GM23338 (cell line): ENCODE data around the gene HIVEP3. TPM values are rescaled to one million over a fixed set of nuclear protein-coding genes. Genes with fewer than 3 reads are reported as not detected.

Experiments used
- ATAC-seq: fragments of 200-7000 bp; cut with Tn5 transposase; 3 replicates; pipeline ENCODE4 v1.9.1; 2020
- DNase-seq: peaks from one replicate; pipeline ENCODE4 v3.0.0-alpha.2; 2015; ENCODE audit warnings: low spot score
- H2AFZ ChIP-seq: fragments of 200-600 bp; sonication (generic); 2 replicates; pipeline ENCODE4 v1.8.0; 2016; ENCODE audit warnings: antibody characterized with exemption, mild to moderate bottlenecking, moderate library complexity
- H3F3A ChIP-seq: fragments of 200-600 bp; sonication (generic); replicated peaks from 2 replicates; pipeline ENCODE4 v1.8.0; 2017; ENCODE audit warnings: antibody characterized with exemption, mixed run types, low read depth
- H3K27ac ChIP-seq: fragments of 200-600 bp; sonication (generic); 2 replicates; pipeline ENCODE4 v1.6.1; 2016; ENCODE audit warnings: low read depth
- H3K27me3 ChIP-seq: fragments of 200-600 bp; sonication (generic); 2 replicates; pipeline ENCODE4 v1.8.0; 2016; ENCODE audit warnings: mild to moderate bottlenecking, mixed run types, moderate library complexity; ENCODE audit not compliant: insufficient read depth
- H3K36me3 ChIP-seq: fragments of 200-600 bp; sonication (generic); 2 replicates; pipeline ENCODE4 v1.8.0; 2016; ENCODE audit warnings: mild to moderate bottlenecking; ENCODE audit not compliant: insufficient read depth
- H3K4me1 ChIP-seq: fragments of 200-600 bp; sonication (generic); 2 replicates; pipeline ENCODE4 v1.8.0; 2016; ENCODE audit warnings: mild to moderate bottlenecking, moderate library complexity; ENCODE audit not compliant: insufficient read depth
- H3K4me2 ChIP-seq: fragments of 200-600 bp; sonication (generic); 2 replicates; pipeline ENCODE4 v1.7.1; 2017; ENCODE audit warnings: mixed run types
- H3K4me3 ChIP-seq: fragments of 200-600 bp; sonication (generic); 2 replicates; pipeline ENCODE4 v1.6.1; 2016; ENCODE audit warnings: mixed run types
- H3K79me2 ChIP-seq: fragments of 200-600 bp; sonication (generic); replicated peaks from 2 replicates; pipeline ENCODE4 v1.8.0; 2017; ENCODE audit warnings: mild to moderate bottlenecking; ENCODE audit not compliant: insufficient read depth
- H3K9me2 ChIP-seq: fragments of 200-600 bp; sonication (generic); 2 replicates; pipeline ENCODE4 v1.8.0; 2017; ENCODE audit not compliant: insufficient read depth
- H4K20me1 ChIP-seq: fragments of 200-600 bp; sonication (generic); replicated peaks from 2 replicates; pipeline ENCODE4 v1.8.0; 2017; ENCODE audit warnings: mild to moderate bottlenecking; ENCODE audit not compliant: insufficient read depth
- H3K27ac Mint-ChIP-seq: 2 replicates; pipeline ENCODE4 v1.8.0; 2020; ENCODE audit warnings: inconsistent platforms, mild to moderate bottlenecking, moderate library complexity, mixed read lengths
- H3K27me3 Mint-ChIP-seq: 3 replicates; pipeline ENCODE4 v1.8.0; 2022; ENCODE audit warnings: low read depth, mild to moderate bottlenecking, moderate library complexity, mixed read lengths, inconsistent platforms; ENCODE audit not compliant: insufficient read depth, poor library complexity
- H3K36me3 Mint-ChIP-seq: 3 replicates; pipeline ENCODE4 v1.8.0; 2021; ENCODE audit warnings: low read depth, mild to moderate bottlenecking, inconsistent platforms, moderate library complexity, mixed read lengths
- H3K4me1 Mint-ChIP-seq: 3 replicates; pipeline ENCODE4 v1.8.0; 2020; ENCODE audit warnings: mild to moderate bottlenecking, inconsistent platforms, mixed read lengths
- H3K4me3 Mint-ChIP-seq: 3 replicates; pipeline ENCODE4 v1.8.0; 2021; ENCODE audit warnings: moderate library complexity, mild to moderate bottlenecking, inconsistent platforms, mixed read lengths
- H3K9me3 Mint-ChIP-seq: 3 replicates; pipeline ENCODE4 v1.8.0; 2020; ENCODE audit warnings: moderate library complexity, mild to moderate bottlenecking, inconsistent platforms, mixed read lengths
- CREB1 ChIP-seq: fragments of 250-450 bp; sonication (Bioruptor Pico); IDR thresholded peaks from 2 replicates; pipeline ENCODE4 v1.5.0; 2020; ENCODE audit warnings: low read depth, mild to moderate bottlenecking, moderate library complexity
- CTCF ChIP-seq, 2 experiments: fragments of 200-600 bp in 1 of 2; sonication (generic) in 1 of 2; conservative IDR thresholded peaks; 2 replicates each; pipeline versions ENCODE4 v1.5.1 to v1.6.1; 2016 to 2017; ENCODE audit warnings: antibody characterized with exemption in 2 of 2, low read depth in 2 of 2, mild to moderate bottlenecking in 2 of 2, moderate library complexity in 1 of 2
- ETS1 ChIP-seq: IDR thresholded peaks from 2 replicates; pipeline ENCODE4 v1.6.1; 2016; ENCODE audit warnings: antibody characterized with exemption
- EZH2 ChIP-seq: fragments of 200-600 bp; sonication (generic); IDR thresholded peaks from one replicate; pipeline ENCODE4 v1.8.0; 2017; ENCODE audit warnings: antibody characterized with exemption, mild to moderate bottlenecking, low read depth; ENCODE audit not compliant: unreplicated experiment
- EZH2phosphoT487 ChIP-seq: fragments of 200-600 bp; sonication (generic); IDR thresholded peaks from one replicate; pipeline ENCODE4 v1.8.1; 2018; ENCODE audit warnings: antibody characterized with exemption; ENCODE audit not compliant: unreplicated experiment
- JUNB ChIP-seq: IDR thresholded peaks from one replicate; pipeline ENCODE4 v1.6.1; 2016; ENCODE audit warnings: antibody characterized with exemption; ENCODE audit not compliant: unreplicated experiment
- NANOG ChIP-seq: IDR thresholded peaks from 2 replicates; pipeline ENCODE4 v1.6.1; 2016; ENCODE audit warnings: antibody characterized with exemption, borderline replicate concordance
- POLR2AphosphoS5 ChIP-seq: IDR thresholded peaks from 2 replicates; pipeline ENCODE4 v1.6.1; 2016; ENCODE audit warnings: antibody characterized with exemption, low read depth
- REST ChIP-seq: IDR thresholded peaks from one replicate; pipeline ENCODE4 v1.6.1; 2018; ENCODE audit warnings: antibody characterized with exemption; ENCODE audit not compliant: unreplicated experiment
- STAT1 ChIP-seq: IDR thresholded peaks from one replicate; pipeline ENCODE4 v1.6.1; 2016; ENCODE audit warnings: antibody characterized with exemption; ENCODE audit not compliant: unreplicated experiment
- ZNF114 ChIP-seq: fragments of 250-450 bp; sonication (Bioruptor Pico); IDR thresholded peaks from 2 replicates; pipeline ENCODE4 v1.5.0; 2020; ENCODE audit warnings: mild to moderate bottlenecking, moderate library complexity
- ZNF331 ChIP-seq: fragments of 250-450 bp; sonication (Bioruptor Pico); IDR thresholded peaks from 2 replicates; pipeline ENCODE4 v1.5.0; 2020; ENCODE audit warnings: low read depth, mild to moderate bottlenecking, moderate library complexity
- ZNF462 ChIP-seq: fragments of 250-450 bp; sonication (Bioruptor Pico); IDR thresholded peaks from 2 replicates; pipeline ENCODE4 v1.5.0; 2020; ENCODE audit warnings: mild to moderate bottlenecking, moderate library complexity
- polyA plus RNA-seq: library from polyadenylated mRNA; unstranded; fragments of >200 nt; fragmentation: Nextera tagmentation; extraction: Ambion mirVana; gene quantifications from 2 replicates; pipeline ENCODE4 v1.2.1, GENCODE V29; 2016
- total RNA-seq: library from RNA; depleted of rRNA; stranded (reverse); fragments of >200 nt; shearing (Covaris generic); gene quantifications from 2 replicates; pipeline ENCODE4 v1.2.3, GENCODE V29; 2014

The HIVEP3 gene
- total and polyA plus RNA-seq, 2 experiments from 2014 or later, result 0.14 to 0.24 TPM

- Histone ChIP-seq H3K27me3 (no peaks in the 10 kb centered on the region), H3K4me1 (no peaks in the 10 kb centered on the region), H3K27ac (no peak overlapping the region), H2AFZ (no peak overlapping the region), H4K20me1 (no peaks in the 10 kb centered on the region), H3F3A (no peaks in the 10 kb centered on the region), H3K79me2 (no peaks in the 10 kb centered on the region), H3K9me2 (no peaks in the 10 kb centered on the region), H3K4me3 (no peak overlapping the region), H3K36me3 (no peaks in the 10 kb centered on the region), H3K4me2 (no peak overlapping the region)
- no peak for DNase-seq
- Mint-ChIP-seq H3K4me1 (no peaks in the 10 kb centered on the region), H3K36me3 (no peaks in the 10 kb centered on the region), H3K9me3 (no peaks in the 10 kb centered on the region), H3K4me3 (no peak overlapping the region), H3K27me3 (no peaks in the 10 kb centered on the region), H3K27ac (no peak overlapping the region)
- TF ChIP-seq CTCF (conservative IDR thresholded peaks at IDR 0.05; ENCODE audit: low read depth in 2 of 2) (no peak), CREB1 (CRISPR knock-in tag) (no peak), ZNF331 (no peak), ETS1 (no peak), ZNF114 (CRISPR knock-in tag) (no peak), EZH2phosphoT487 (no peak), POLR2AphosphoS5 (no peak), STAT1 (no peak), JUNB (no peak), ZNF462 (CRISPR knock-in tag) (no peak), NANOG (no peak), REST (no peak), EZH2 (no peak)
- ATAC-seq, result no peak
These were observed 223.5 kb downstream of the HIVEP3 start for GRCh38 chr1:41695118-41695745.
